HG03135 (cell line): ENCODE results near the gene TRAPPC1.

Experiments
- ATAC-seq: cut with Tn5 transposase; IDR thresholded peaks from one replicate; pipeline ENCODE4 v1.9.1; 2021; ENCODE audit warnings: mild to moderate bottlenecking, moderate library complexity; ENCODE audit not compliant: unreplicated experiment

Gene TRAPPC1

DNA sequence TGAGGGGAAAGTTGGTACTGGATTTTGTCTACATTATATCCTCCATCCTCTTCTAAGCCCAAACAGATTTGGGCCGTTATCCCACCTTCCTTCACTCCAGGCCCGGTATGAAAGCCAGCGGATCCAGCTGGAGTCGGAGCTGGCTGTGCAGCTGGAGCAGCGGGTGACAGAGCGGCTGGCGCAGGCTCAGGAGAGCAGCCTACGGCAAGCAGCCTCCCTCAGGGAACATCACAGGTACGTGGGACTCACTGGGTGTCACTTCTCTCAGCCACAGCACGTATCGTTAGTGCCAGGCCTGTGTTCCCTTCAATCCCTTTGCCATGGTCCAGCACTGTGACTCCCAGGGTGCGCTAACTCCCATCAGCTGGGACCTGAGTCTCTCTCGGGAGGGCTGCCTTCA is 11.5 kb upstream of the TRAPPC1 start:
- ATAC-seq: no peak

DNA sequence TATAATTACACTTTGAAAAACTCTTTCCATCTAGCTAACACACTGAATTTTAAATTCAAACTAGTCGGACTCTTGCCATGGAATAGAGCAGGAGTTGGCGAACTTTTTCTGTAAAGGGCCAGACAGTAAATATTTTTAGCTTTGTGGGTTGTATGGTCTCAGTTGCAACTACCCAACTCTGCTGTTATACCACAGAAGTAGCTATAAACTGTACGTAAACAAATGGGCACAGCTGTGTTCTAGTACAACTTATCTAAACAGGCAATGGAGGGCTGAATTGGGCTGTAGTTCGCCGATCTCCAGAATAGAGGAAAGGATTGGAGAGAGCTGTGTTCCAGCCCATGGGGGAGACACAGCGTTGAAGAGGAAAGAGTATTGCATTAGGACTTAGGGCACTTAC is 9.0 kb upstream of the TRAPPC1 start:
- ATAC-seq: no peak

DNA sequence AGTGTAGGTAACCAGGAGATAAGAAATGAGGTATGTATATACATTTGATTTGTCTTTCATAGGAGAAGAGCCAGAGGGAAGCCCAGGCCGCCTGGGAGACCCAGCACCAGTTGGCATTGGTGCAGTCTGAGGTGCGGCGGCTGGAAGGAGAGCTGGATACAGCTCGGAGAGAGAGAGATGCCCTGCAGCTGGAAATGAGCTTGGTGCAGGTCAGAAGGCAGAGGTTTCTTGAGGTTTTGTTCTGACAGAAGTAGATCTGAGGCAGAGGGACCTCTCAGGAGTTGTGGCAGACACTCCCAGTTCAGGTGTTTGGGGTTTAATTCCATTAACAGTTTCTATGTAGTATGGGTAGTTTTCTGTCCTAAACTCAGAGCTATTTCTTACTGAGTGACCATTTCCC is 8.3 kb upstream of the TRAPPC1 start:
- no peak for ATAC-seq

DNA sequence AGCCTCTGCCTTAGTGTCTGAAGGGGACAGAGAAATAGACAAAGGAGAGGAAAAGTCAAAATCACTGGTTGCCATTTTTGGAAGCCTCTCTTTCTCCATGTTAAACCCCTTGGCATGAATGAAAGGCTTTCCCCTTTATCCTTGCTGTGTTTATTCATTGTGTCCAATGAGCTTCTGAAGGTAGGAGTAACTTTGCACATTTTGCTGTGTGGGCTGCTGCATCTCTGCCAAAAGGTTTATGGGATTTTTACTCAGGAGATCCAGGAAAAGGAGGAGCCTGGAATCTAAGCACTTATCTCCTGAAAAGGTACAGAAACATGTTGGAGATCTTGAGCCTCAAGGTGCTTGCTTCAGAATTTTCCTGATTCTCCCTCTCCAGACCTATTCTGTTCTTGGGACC is 4.1 kb upstream of the TRAPPC1 start:
- ATAC-seq: no peak

DNA sequence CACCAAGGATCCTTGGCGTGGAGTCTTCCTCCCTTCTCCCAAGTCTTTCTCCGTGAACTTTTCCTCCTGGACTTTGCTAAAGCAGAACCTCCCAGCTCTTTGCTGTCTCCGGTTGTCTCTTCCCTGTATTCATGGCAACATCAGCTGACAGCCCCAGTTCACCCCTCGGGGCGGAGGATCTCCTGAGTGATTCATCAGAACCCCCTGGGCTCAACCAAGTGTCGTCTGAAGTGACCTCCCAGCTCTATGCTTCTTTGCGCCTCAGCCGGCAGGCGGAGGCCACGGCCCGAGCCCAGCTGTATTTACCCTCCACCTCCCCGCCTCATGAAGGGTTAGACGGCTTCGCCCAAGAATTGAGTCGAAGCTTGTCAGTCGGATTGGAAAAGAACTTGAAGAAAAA is 1.2 kb upstream of the TRAPPC1 start:
- ATAC-seq: no peak

DNA sequence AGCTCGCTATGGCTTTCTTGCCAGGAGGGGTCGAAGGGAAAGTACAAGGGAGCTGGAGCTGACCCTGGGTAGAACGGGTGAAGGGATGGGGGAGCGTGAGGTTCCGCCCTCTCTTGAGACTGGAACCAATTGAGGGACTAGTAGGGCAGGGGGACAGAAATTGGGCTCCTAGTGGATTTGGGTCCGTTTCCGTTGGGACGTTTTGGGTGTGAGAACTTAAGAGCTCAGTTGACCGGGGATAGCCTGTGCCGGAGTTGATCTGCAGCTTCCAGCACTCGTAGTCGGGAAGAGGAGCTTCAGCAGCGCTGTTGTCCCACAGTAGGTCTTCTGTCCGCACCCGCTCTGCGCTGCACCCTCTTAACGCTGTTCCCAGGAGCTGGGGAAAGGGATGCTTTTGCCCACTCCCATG is 741 bp upstream of the TRAPPC1 start:
- no peak for ATAC-seq

DNA sequence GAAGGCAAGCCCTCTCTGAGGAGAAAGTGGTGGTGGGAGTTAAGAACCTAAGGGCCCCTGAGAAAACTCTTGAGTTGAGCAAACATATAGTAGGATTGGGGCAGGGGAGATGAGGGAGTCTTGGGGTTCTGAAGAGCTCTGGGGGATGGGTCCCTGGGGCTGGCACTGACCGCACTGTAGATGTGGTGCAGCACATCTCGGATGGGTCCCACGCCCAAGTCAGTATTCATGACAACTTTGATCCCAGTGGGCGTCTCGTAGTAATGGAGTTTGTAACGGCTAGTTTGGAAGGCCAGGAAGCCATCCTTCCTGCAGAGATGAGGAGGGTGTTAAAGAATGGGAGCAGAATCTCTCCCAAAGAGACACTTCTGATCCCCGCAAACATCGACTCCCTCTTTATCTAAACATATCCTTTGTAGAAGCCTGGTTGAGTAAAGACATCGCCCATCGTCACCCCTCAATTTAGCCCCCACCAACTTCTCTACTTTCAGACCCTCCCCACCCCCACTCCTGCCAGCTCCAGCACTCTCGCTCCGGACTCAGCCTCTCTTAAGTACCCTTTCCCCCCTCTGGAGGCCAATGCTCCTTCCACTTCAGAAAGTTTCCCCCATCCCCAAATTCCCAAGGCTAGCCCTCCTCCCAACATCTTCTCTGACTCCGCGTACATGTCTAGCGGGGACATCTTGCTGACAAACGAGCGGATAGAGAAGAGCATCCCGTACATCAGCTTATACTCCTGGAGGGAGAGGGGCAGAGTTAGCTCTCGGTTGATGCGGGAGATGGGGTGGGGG is 710 bp downstream of the TRAPPC1 start:
- ATAC-seq: no peak

DNA sequence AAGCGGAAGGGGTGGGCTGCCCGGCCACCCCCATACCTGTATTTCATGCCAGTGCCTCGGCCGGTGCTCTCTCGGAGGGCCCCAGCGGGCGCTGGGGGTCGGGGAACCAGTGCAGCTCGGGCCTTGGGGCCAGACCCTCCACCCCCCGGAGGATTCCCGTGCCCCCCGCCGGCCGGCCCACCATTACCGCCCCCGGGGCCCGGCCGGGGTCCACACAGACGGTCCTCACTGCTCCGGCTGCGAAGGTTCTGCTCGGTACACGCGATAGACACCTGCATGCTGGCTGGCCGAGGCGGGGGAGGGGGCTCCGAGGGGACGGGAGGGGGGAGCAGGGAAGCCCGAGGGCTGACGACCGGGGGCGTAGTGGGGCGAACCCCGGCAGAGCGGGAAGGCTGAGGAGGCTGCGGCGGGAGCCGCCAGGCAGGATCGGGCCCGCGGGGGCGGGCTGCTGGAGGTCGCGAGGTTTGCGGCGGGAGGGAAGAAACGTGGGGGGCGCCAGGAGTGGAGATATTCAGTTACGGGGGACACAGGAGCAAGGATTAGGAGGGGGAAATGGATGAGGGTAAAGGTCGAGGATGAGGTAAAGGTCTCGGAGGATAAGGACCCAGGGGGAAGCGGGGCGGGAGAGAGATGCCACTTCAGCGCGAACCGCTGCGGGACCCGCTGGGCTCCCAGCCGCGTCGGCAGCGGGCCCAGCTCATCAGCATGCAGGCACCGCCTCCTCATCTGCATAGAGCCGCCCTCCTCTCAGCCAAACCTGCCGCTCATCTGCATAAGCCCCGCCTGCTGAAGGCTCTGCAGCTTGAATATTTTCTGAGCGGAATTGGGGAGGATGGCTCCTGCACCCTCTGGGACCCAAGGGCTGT is 2.4 kb downstream of the TRAPPC1 start, which contains the start of gene KCNAB3:
TSS of gene KCNAB3 (minus strand) at position 699 of the 866 bp plus-strand sequence. CDS start at position 278, 421 bp downstream.
- ATAC-seq: no peak

DNA sequence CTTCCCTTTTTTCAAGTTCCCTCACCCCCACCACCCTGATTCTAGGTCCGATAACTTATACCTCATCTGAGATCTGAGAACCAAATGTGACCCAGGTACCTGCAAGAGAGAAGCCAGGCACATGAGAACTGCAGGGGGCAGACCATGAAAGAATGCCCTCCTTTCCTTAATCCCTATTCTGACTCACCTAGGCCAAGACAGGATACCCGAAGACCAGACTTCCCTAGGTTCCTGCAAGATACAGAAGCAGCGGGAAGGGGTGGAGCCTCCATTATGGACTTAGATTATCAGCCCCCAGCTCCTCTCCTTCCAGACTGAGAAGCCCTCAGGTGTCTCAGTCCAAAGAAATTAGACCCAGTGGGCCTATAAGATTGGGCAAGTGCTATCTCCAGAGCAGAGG is 4.2 kb downstream of the TRAPPC1 start:
- no peak for ATAC-seq

DNA sequence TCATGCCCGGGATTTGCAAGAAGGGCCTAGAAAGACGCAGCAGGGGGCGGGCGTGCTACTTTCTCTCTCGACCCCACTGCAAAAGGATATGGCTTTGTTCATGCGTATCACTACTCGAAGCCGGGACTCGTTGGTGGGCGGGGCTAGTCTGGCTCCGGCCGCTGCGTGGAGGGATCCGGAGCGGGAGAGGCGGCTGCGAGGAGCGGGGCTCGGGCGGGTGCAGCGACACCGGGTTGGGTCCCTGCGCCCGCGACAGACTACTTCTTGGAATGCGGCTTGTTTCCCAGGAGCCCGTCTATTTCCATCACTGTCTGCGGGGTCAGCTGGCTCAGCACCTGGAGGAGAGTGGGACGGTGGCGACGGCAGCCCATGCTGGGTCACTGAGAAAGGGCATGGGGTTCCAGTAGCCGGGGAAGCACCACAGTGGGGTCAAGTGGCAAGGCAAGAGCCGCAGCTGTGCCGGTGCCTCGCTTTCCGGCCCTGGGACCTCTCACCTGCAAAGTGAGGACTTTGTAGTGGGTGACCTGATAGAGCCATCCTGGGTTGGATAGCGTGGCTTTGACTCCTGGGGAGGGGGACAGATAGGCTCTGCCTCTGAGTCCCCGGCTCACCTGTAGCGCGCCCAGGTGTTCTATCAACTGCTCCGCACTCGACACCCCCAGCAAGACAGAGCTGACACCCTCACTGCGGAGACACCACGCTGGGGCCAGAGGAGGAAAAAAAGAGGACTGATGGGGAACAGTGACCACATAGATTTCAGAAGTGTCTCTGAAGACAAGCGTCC is 8.7 kb downstream of the TRAPPC1 start:
- ATAC-seq: no peak

DNA sequence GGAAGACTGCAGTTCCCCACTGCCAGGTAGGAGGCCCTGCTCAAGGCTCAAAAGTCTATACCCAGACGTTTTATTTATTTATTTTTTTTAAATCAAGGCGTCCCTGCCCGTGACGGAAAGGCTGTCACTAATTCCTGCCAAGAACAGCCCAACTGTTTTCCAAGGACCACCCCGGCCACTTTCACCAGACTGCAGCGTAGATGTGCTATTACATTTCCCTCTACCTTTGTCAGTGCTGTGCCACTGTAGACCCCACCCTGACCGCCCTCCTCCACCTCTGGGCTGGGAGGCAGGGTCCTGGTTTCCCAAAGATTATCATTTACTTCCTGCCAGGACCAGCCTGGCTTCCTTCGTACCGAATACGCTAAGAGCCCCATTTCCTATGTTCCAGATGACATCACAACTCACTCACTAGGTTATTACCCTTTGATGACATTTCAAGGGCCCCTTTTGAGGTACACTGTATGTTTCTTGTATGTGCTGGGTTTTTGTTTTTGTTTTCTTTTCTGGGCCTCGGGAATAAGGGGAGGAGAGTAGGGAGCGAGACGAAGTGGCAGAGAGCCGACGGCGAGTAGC is 9.4 kb downstream of the TRAPPC1 start:
- no peak for ATAC-seq

DNA sequence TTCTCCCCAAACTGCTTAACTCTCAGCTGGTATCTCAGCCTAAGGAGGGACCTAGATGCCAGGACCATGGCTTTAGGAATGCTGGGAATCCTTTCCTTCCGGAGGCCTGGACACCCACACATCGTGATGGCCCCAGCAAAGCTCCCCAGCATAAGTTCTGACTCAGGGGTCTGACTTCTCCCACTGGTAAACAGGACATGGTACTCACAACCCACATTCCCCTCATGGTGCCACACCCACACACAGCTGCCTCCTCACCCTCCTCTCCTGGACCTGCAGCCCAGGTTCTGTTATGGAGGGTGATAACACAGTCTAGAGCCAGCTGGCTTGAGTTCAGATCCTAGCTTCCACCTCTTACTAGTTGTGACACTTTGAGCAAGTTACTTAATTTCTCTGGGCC is 14.9 kb downstream of the TRAPPC1 start:
- ATAC-seq: no peak

DNA sequence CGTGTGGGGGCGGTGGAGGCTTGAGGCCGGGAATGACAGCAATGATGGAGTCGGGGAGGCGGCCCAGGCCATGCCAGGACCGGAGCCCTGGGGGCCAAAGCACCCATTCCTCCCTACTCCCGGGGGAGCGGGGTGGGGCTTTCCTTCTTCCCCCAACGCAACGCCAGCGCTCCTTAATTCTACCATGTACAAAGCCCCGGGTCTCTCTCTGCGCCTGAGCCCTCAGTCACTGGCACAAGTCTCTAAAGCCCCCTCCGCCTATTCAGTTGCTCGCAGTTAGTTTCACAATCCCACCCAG is 15.4 kb downstream of the TRAPPC1 start:
- ATAC-seq: no peak

DNA sequence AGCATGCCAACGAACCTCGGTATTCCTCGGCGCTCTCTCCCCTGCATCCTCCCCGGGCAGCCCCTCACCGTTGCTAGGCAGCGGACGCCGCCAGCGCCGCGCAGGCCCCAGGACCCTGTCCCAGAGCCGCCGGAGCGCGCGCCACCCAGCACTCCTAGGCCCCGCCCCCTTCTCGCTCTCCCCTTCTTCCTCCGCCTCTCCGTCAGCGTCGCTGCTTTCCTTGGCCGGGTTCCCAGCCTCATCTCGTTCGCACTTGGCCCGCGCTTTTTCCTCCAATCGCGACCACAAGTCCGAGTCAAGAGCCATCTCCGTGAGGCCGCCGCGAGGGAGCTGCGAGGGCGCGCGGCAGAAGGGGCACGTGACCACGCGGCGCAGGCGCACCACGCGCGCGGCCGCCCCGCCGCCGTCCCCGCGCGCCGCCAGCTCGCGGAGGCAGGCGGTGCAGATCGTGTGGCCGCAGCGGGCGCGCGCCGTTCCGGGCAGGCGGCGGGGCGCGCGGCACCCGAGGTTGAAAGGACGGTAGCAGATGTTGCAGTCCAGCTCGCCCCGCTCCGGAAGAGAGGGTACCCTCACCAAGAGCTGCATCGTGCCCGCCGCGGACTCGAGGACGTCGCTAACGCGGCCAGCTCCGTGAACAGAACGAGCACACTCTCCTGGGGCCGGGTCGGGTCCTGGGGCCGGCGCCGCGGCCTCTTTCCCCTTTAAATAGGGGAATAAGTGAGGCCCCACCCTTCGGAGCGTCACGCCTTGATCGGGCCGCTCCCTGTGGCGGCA is 15.9 kb downstream of the TRAPPC1 start, which contains the start of gene RNF227:
TSS of gene RNF227 (minus strand) at position 679 of the 774 bp plus-strand sequence. CDS start at position 585, 94 bp downstream.
- peak; percentile 64 for ATAC-seq

DNA sequence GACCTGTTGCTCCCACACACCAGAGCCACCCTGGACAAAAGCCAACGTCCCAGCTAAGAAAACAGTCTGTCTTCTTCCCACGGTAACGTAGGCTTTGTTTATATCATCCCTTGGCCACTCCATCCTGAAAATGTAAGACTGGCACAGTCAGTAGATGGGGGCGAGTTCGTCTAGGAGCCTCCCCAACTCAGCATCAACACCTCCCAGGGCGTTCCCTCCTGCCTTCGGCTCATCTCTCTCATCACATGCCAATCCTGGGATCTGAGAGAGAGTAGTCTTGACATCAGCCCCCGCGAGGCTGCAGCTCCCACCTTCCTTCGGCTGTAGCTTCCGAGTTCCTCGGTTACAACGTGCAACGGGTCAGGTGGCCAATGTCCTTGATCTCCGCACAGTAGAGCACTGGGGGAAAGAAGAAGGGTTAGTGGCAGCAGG is 16.6 kb downstream of the TRAPPC1 start:
- ATAC-seq: peak; percentile 29

DNA sequence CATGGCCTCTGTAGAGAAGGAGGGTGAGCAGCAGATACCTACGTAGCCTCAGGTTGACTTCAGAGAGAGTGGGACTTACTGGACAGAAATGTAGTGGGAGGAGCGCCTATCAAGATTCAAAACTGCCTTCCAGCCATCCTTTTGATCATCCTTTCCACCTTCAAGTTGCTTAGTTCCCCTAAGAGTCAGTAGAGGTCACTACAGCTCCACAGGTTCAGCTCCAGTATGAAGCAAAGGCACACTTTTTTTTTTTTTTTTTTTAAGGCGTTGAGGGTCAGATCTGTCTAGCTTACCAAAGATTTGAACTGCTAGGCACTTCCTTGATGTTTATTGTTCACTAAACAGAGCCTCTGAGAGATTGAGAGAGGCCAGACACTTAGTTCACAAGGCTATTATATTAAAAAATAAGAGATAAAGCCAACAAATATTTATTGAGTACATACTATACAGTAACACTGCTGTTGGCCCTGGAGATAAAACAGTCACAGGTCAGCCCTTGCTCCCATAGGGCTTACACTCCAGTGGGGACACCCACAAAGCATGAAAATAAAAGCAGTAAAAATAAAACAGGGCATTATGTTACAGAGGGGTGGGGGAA is 18.7 kb downstream of the TRAPPC1 start:
- ATAC-seq: no peak

DNA sequence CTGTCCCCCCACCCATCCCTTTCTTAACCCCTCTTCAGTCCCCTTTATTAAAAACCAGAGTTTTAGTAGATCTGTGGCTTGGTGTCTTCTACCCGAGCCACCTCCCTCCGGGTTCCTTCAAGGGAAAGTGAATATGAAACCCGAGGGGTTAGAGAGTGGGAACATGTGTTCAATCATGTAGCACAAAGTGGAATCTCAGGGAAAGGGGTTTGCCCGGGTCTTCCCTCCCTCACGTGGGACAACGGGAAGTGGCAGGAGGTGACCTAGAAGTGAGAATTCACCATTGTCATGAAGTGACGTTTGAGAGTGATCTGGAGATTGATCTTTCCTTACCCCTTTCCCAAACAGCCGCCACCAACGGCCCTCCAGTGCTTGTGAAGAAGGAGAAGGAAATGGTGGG is 20.6 kb downstream of the TRAPPC1 start:
- no peak for ATAC-seq

DNA sequence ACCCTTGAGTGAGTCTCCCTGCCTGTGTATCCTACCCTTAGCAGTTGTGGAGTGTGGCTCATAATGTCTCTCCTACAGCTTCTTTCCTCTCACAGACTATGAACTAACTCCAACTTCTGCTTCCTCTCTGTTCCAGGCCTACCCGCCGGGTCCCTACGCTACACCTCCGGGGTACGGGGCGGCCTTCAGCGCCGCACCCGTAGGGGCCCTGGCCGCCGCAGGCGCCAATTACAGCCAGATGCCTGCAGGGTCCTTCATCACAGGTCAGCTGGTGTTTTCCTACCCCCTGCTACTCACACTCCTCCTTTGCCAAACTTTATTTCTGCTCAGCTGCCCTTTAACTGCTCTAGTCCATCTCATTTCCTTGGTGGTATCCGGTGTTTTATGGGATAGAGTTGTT is 21.0 kb downstream of the TRAPPC1 start:
- no peak for ATAC-seq

DNA sequence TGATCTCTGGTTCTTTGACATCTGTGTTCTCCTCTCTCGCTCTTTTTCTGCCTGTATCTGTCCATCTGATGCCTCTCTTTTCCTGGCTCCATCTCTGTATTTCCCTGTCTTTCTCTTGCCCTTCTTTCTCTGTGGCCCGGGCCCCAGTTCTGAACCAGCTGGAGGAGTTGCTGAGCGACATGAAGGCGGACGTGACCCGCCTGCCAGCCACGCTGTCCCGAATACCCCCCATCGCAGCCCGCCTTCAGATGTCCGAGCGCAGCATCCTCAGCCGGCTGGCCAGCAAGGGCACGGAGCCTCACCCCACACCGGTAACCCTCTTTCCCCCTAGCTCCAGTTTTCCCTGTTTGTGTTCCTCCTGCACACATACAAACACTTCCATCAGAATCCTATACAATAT is 21.5 kb downstream of the TRAPPC1 start:
- no peak for ATAC-seq

DNA sequence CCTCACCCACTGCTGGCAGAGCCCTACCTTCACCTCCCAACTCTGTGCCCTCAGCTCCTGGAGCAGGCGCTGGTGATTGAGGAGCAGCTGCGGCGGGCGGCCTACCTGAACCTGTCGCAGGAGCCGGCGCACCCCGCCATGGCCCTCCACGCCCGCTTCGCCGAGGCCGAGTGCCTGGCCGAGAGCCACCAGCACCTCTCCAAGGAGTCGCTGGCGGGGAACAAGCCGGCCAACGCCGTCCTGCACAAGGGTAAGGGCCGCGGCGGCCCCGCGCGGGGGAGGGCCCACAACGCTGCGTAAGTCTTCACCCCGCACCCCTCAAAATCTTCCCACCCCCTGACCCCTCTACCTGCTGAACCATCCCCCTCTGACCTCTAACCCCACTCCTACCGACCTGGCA is 22.7 kb downstream of the TRAPPC1 start:
- ATAC-seq: no peak
